BJ (cell line): ENCODE results near the gene TIMM13. TPM values are rescaled to one million over a fixed set of nuclear protein-coding genes. Genes with fewer than 3 reads are reported as not detected.
"Not testable (repeated sequence)": the region's sequence is repeated elsewhere in the genome, so short reads cannot be mapped to it uniquely, and the experiment has no call there.

Experiments used
- CTCF ChIA-PET: fragments of 350-600 bp; formaldehyde crosslinking; extraction: SDS; loops from one replicate; lab custom pipeline; 2021; ENCODE audit warnings: antibody characterized with exemption, inconsistent platforms; lab: Yijun Ruan, JAX
- POLR2A ChIA-PET: fragments of 300-600 bp; sonication (Branson Sonifier 250); formaldehyde crosslinking; extraction: SDS; loops from one replicate; lab custom pipeline; 2021; ENCODE audit warnings: antibody characterized with exemption; lab: Charles Lee
- DNase-seq: peaks from one replicate; pipeline ENCODE4 v3.0.0-alpha.2; 2011; ENCODE audit warnings: low read depth
- H3K27me3 ChIP-seq: 2 replicates; pipeline ENCODE4 v1.6.0; 2011; ENCODE audit warnings: low read length; ENCODE audit not compliant: control insufficient read depth, insufficient read depth
- H3K36me3 ChIP-seq: 2 replicates; pipeline ENCODE4 v1.5.1; 2011; ENCODE audit warnings: low read length; ENCODE audit not compliant: control insufficient read depth, insufficient read depth
- H3K4me3 ChIP-seq: 2 replicates; pipeline ENCODE4 v1.5.1; 2011; ENCODE audit warnings: low read depth, mild to moderate bottlenecking, control low read depth, low read length
- CTCF ChIP-seq: IDR thresholded peaks from 2 replicates; pipeline ENCODE4 v1.5.1; 2011; ENCODE audit warnings: low read depth, mild to moderate bottlenecking, control low read depth, inconsistent platforms, low read length, moderate library complexity; ENCODE audit not compliant: insufficient read depth
- polyA plus RNA-seq: library from polyadenylated mRNA; depleted of rRNA; stranded (reverse); fragments of >200 nt; gene quantifications from 2 replicates; pipeline ENCODE4 v1.2.3, GENCODE V29; 2011

Gene TIMM13
- polyA plus RNA-seq, 1 experiment: 50.7 TPM

- H3K4me3 ChIP-seq: peak overlapping the region; percentile 60
- H3K27me3 ChIP-seq: no peaks in the 10 kb centered on the region
- ChIA-PET POLR2A (interaction anchor here (1.6 kb wide), 1 partner anchor 69 kb away, joined by 18 read pairs; no protein-coding TSS in a partner anchor), CTCF (interaction anchor here (0.8 to 4.2 kb wide), 17 partner anchors 11 to 162 kb away, joined by 3 to 65 read pairs (median 5); no protein-coding TSS in a partner anchor)
- no peak for DNase-seq
- H3K36me3 ChIP-seq: peaks cover 8% of the 10 kb centered on the region
- peak; percentile 85 for TF ChIP-seq CTCF
Measured at GRCh38 chr19:2474232-2475017, 47.0 kb upstream of the TIMM13 start.

DNA sequence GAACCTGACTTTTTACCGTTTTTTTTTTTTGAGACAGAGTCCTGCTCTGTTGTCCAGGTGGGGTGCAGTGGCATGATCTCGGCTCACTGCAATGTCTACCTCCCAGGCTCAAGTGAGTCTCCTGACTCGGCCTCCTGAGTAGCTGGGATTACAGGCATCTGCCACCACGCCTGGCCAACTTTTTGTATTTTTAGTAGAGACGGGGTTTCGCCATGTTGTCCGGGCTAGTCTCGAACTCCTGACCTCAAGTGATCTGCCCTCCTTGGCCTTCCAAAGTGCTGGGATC, 42.5 kb upstream of the TIMM13 start:
- CTCF ChIA-PET: interaction anchor here (1.4 to 2.5 kb wide), 3 partner anchors 109 to 144 kb away, joined by 4 to 13 read pairs (median 10); no protein-coding TSS in a partner anchor
- H3K27me3 ChIP-seq, H3K4me3 ChIP-seq, DNase-seq, POLR2A ChIA-PET, H3K36me3 ChIP-seq: not testable (repeated sequence)

DNA sequence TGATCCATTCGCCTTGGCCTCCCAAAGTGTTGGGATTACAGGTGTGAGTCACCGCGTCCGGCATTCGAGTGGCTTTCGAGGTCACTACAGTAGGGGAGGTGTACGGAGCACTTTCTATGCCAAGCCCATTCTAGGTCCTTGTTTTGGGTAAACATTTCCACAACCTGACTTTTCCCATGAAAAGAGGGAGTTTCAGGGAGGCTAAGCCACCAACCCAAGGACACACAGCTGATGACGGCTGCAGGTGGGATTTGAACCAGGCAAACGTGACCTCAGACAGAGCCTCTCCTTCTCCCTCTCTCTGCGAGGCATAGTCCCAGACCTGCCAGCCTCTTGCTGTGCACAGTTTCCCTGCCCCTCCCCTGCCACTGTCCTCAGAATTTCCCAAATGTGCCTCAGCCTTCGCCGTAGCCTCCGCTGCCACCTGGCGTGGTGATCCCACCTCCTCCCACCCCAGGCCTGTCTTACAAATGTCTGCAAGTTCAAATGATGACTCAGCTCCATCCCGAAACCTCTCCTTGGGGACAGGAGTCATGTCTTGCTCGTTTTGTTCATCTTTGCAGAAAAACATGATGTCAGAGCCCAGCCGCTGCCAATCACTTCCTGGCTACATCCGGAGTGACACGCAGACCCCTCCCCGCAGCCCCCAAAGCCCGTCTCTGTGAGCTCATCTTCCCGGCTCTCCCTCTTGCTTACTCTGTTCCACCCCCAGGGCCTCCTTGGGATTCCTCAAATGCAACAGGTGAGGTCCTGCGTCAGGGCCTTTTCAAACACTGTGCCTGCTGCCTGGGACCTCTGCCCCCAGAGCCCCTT, 41.9 kb upstream of the TIMM13 start:
- no peaks in the 10 kb centered on the region for H3K36me3 ChIP-seq
- no peak for TF ChIP-seq CTCF
- DNase-seq: no peak
- ChIA-PET CTCF (interaction anchor here (1.4 to 2.5 kb wide), 4 partner anchors 110 to 167 kb away, joined by 4 to 13 read pairs (median 8); no protein-coding TSS in a partner anchor), POLR2A (no interaction called here)
- no peak overlapping the region for H3K4me3 ChIP-seq
- no peaks in the 10 kb centered on the region for H3K27me3 ChIP-seq

- Histone ChIP-seq H3K36me3 (no peaks in the 10 kb centered on the region), H3K27me3 (no peaks in the 10 kb centered on the region), H3K4me3 (no peak overlapping the region)
- DNase-seq: no peak
- TF ChIP-seq CTCF: no peak
- ChIA-PET POLR2A (no interaction called here), CTCF (interaction anchor here (1.4 to 2.3 kb wide), 2 partner anchors 143 to 168 kb away, joined by 7 to 10 read pairs; no protein-coding TSS in a partner anchor)
Measured at GRCh38 chr19:2468596-2468995, 41.2 kb upstream of the TIMM13 start.

GRCh38 chr19:2464389-2464788, 37.0 kb upstream of the TIMM13 start:
- no peak for DNase-seq
- ChIA-PET CTCF (interaction anchor here (0.6 to 2.9 kb wide), 5 partner anchors 9 to 173 kb away, joined by 4 to 18 read pairs (median 7); no protein-coding TSS in a partner anchor), POLR2A (interaction anchor here (1.1 to 1.9 kb wide), 2 partner anchors 11 kb away, joined by 4 to 9 read pairs; partner anchors contain the start of gene GADD45B)
- Histone ChIP-seq H3K4me3 (no peak overlapping the region), H3K27me3 (no peaks in the 10 kb centered on the region), H3K36me3 (no peaks in the 10 kb centered on the region)
- no peak for TF ChIP-seq CTCF

- not testable (repeated sequence) for H3K27me3 ChIP-seq, H3K4me3 ChIP-seq, DNase-seq, H3K36me3 ChIP-seq
- POLR2A ChIA-PET: interaction anchor here (0.6 to 1.9 kb wide), 4 partner anchors 12 to 320 kb away, joined by 3 to 9 read pairs (median 6); partner anchors contain the start of gene GADD45B
- CTCF ChIA-PET: interaction anchor here (0.6 to 2.9 kb wide), 9 partner anchors 10 to 151 kb away, joined by 3 to 18 read pairs (median 4); no protein-coding TSS in a partner anchor
Measured at GRCh38 chr19:2463694-2464093, 36.3 kb upstream of the TIMM13 start.
